HAP-1 (cell line): ENCODE data around the gene LDHAL6B.

Experiments used
- DNase-seq, 2 experiments: peaks; one replicate each; pipeline ENCODE4 v3.0.0-alpha.2; 2016 to 2020; ENCODE audit warnings: low spot score in 2 of 2
- H3K27me3 ChIP-seq: fragments of 250-450 bp; sonication (Bioruptor Pico); 2 replicates; pipeline ENCODE4 v1.5.1; 2020; ENCODE audit warnings: low read depth, mild to moderate bottlenecking, moderate library complexity
- H3K36me3 ChIP-seq: fragments of 250-450 bp; sonication (Bioruptor Pico); replicated peaks from 2 replicates; pipeline ENCODE4 v1.5.1; 2020; ENCODE audit warnings: mild to moderate bottlenecking
- H3K4me1 ChIP-seq: fragments of 250-450 bp; sonication (Bioruptor Pico); 2 replicates; pipeline ENCODE4 v1.5.1; 2020; ENCODE audit warnings: mild to moderate bottlenecking
- H3K4me3 ChIP-seq: fragments of 250-450 bp; sonication (Bioruptor Pico); 2 replicates; pipeline ENCODE4 v1.5.1; 2020; ENCODE audit warnings: mild to moderate bottlenecking, moderate library complexity
- H3K9me3 ChIP-seq: fragments of 250-450 bp; sonication (Bioruptor Pico); 2 replicates; pipeline ENCODE4 v1.5.1; 2020; ENCODE audit warnings: mild to moderate bottlenecking, moderate library complexity
- in situ Hi-C: fragments of 300-500 bp; cut with MboI; formaldehyde crosslinking; loops from 3 replicates; pipeline ENCODE4 v1.14.3; 2020; ENCODE audit warnings: low sequenced_read_pairs, inconsistent platforms, mixed read lengths

LDHAL6B gene

GRCh38 chr15:59171067-59171397 is 35.6 kb upstream of the LDHAL6B start:
- no peaks in the 10 kb centered on the region for H3K27me3 ChIP-seq
- in situ Hi-C loops: no loop called here
- DNase-seq: no peak
- H3K36me3 ChIP-seq: no peaks in the 10 kb centered on the region; the same call in 1 of the 2 replicates
- H3K4me3 ChIP-seq: no peak overlapping the region
- H3K4me1 ChIP-seq: peaks cover 10% of the 10 kb centered on the region
- H3K9me3 ChIP-seq: no peaks in the 10 kb centered on the region

- no peaks in the 10 kb centered on the region for H3K9me3 ChIP-seq
- H3K27me3 ChIP-seq: no peaks in the 10 kb centered on the region
- H3K4me1 ChIP-seq: peaks cover 10% of the 10 kb centered on the region
- no peaks in the 10 kb centered on the region; the same call in 1 of the 2 replicates for H3K36me3 ChIP-seq
- in situ Hi-C loops: no loop called here
- DNase-seq: no peak
- H3K4me3 ChIP-seq: no peak overlapping the region
Observed at GRCh38 chr15:59172289-59172901, 34.2 kb upstream of the LDHAL6B start.

GRCh38 chr15:59173194-59173593 is 33.4 kb upstream of the LDHAL6B start:
- Histone ChIP-seq H3K27me3 (no peaks in the 10 kb centered on the region), H3K4me3 (no peak overlapping the region), H3K9me3 (no peaks in the 10 kb centered on the region), H3K36me3 (no peaks in the 10 kb centered on the region; the same call in 1 of the 2 replicates), H3K4me1 (peaks cover 10% of the 10 kb centered on the region)
- DNase-seq: no peak
- in situ Hi-C loops: no loop called here

DNA sequence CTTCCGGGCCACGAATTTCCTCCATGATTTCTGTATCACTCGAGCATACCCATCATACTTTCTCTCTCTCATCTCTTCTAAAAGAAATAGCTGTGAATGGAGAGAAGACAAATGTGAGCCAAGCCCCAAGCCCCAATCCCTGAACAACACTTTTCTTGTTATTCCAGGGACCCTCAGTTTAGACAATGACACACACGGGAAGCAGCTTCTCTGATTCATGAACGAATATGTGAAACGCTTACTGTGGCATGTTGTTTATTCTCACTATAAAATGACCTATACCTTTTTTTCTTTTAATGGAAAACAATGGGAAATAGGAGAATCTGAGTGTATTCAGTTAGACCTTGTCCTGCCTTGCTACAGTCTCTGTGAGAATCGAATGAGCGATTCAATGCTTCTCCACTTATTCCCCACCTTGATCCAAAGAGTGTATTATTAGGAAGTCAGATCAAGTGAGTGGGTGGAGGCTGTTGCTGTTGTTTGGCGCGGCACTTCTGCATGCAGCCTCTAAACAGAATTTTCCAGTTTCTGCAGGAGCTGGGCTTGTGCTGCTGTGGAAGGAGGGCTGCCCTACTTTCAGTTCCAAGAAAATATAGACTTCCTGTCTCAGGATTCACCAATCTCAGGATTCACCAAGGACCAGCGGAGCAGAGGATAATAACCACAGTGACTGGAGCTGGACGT is 32.4 kb upstream of the LDHAL6B start:
- no peaks in the 10 kb centered on the region for H3K27me3 ChIP-seq
- H3K4me1 ChIP-seq: peaks cover 10% of the 10 kb centered on the region
- in situ Hi-C loops: no loop called here
- H3K9me3 ChIP-seq: no peaks in the 10 kb centered on the region
- H3K36me3 ChIP-seq: no peaks in the 10 kb centered on the region; the same call in 1 of the 2 replicates
- no peak for DNase-seq
- H3K4me3 ChIP-seq: no peak overlapping the region

DNA sequence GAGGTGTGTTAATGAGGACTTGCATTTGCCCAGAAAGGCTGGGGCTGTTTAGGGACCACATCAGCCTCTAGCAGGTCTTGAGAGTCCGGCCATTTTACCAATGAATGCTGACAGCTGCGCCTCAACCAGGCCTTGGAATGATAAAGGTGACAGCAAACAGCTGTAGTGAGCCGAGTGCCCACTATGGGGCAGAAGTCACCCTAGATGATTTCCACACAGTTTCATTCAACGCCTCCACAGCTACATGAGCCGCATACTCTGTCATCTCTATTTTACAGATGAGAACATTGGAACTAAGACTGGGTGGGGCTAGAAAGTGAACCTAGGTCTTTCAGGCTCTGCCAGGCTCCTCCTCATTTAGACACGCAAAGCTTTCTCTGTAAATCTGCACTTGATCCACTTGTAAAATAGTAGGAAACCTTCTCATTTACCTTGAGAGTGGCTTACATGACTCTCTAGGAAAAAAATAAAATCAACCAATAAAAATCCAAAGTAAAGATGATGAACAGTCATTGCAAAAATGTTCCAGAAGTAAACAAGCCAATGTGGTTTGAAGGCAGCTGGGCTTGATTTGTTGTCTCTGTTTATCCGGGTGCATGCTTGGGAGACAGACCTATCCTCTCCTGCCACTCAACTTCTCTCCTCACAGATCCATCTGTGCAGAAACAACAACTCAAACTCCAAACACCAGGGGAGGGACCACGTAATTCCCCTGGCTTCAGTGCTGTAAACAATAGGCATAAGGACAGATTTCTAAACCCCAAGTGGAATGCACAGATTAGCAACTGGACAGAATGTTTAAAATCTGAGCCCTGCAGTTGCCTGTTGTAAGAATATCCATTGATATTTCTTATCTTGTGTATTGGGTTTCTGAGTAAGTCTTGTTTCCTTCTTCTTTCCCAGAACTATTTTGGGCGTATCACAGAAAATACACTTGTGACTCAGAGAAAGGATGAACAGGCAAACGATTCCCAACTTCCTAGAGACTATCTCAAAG is 31.5 kb upstream of the LDHAL6B start:
- Histone ChIP-seq H3K9me3 (no peaks in the 10 kb centered on the region), H3K4me1 (peaks cover 10% of the 10 kb centered on the region), H3K4me3 (no peak overlapping the region), H3K36me3 (no peaks in the 10 kb centered on the region; the same call in 1 of the 2 replicates), H3K27me3 (no peaks in the 10 kb centered on the region)
- in situ Hi-C loops: loop anchor here (5.0 kb wide), 1 partner anchor 322 kb away; no protein-coding TSS in a partner anchor
- DNase-seq: peak; percentile 79 to 82

GRCh38 chr15:59176653-59177316 is 29.9 kb upstream of the LDHAL6B start:
- peaks cover 4% of the 10 kb centered on the region for H3K36me3 ChIP-seq
- H3K4me3 ChIP-seq: no peak overlapping the region
- no peak for DNase-seq
- in situ Hi-C loops: loop anchor here (5.0 kb wide), 1 partner anchor 321 kb away; no protein-coding TSS in a partner anchor
- H3K4me1 ChIP-seq: peaks cover 10% of the 10 kb centered on the region
- no peaks in the 10 kb centered on the region; the same call in 1 of the 2 replicates for H3K9me3 ChIP-seq
- H3K27me3 ChIP-seq: no peaks in the 10 kb centered on the region

DNA sequence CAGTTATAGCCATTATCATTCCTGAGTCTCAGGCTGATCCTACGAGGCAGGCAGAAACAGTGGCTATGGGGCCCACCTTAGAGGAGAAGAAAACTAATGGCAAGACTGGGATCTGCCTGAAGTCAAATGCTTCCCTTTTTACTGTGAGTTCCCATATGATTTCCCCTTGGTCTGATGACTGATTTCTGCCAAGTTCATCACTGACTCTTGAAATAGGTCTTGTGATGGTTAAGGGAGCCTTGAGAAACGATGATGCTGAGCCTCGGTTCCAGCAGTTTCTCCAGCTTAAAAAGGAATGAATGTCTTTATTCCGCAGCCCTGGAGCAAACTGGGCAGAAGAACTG is 29.4 kb upstream of the LDHAL6B start:
- no peaks in the 10 kb centered on the region for H3K27me3 ChIP-seq
- DNase-seq: no peak
- peaks cover 10% of the 10 kb centered on the region for H3K4me1 ChIP-seq
- in situ Hi-C loops: loop anchor here (5.0 kb wide), 1 partner anchor 320 kb away; no protein-coding TSS in a partner anchor
- H3K4me3 ChIP-seq: no peak overlapping the region
- no peaks in the 10 kb centered on the region; the same call in 1 of the 2 replicates for H3K9me3 ChIP-seq
- peaks cover 4% of the 10 kb centered on the region for H3K36me3 ChIP-seq

- no peak for DNase-seq
- Histone ChIP-seq H3K9me3 (no peaks in the 10 kb centered on the region; the same call in 1 of the 2 replicates), H3K27me3 (no peaks in the 10 kb centered on the region), H3K4me1 (peaks cover 10% of the 10 kb centered on the region), H3K4me3 (no peak overlapping the region), H3K36me3 (peaks cover 4% of the 10 kb centered on the region; the same call in 1 of the 2 replicates)
- in situ Hi-C loops: loop anchor here (5.0 kb wide), 1 partner anchor 319 kb away; no protein-coding TSS in a partner anchor
Observed at GRCh38 chr15:59178151-59178695, 28.4 kb upstream of the LDHAL6B start.

DNA sequence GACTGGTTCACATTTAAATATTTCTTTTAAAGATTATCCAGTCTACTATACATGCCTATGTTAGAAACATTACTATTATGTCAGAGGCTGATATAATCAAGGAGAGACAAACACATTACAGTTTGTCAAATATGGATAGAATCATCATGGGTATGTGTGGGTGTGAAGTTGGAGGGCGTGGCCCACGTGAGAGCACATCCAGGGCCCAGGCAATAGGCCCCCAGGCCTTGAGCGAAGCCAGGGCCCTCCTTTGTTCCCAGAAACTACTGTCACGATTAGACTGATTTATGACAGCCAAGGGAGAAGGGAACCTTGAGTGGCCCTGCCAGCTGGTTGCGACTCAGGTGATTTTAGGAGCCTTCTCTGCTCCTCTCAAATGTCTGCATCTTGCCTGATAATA is 26.9 kb upstream of the LDHAL6B start:
- Histone ChIP-seq H3K4me3 (no peak overlapping the region), H3K36me3 (peaks cover 4% of the 10 kb centered on the region; the same call in 1 of the 2 replicates), H3K9me3 (no peaks in the 10 kb centered on the region; the same call in 1 of the 2 replicates), H3K27me3 (no peaks in the 10 kb centered on the region), H3K4me1 (peaks cover 10% of the 10 kb centered on the region)
- no peak for DNase-seq
- in situ Hi-C loops: loop anchor here (5.0 kb wide), 1 partner anchor 318 kb away; no protein-coding TSS in a partner anchor

GRCh38 chr15:59180945-59181600 is 25.6 kb upstream of the LDHAL6B start:
- Histone ChIP-seq H3K36me3 (peaks cover 4% of the 10 kb centered on the region; the same call in 1 of the 2 replicates), H3K4me3 (no peak overlapping the region), H3K4me1 (no peaks in the 10 kb centered on the region), H3K27me3 (no peaks in the 10 kb centered on the region), H3K9me3 (no peaks in the 10 kb centered on the region; the same call in 1 of the 2 replicates)
- in situ Hi-C loops: no loop called here
- DNase-seq: no peak

GRCh38 chr15:59185725-59186124 is 20.9 kb upstream of the LDHAL6B start:
- no peaks in the 10 kb centered on the region; the same call in 1 of the 2 replicates for H3K9me3 ChIP-seq
- no peak for DNase-seq
- H3K36me3 ChIP-seq: peaks cover 12% of the 10 kb centered on the region
- in situ Hi-C loops: no loop called here
- H3K4me3 ChIP-seq: no peak overlapping the region
- H3K27me3 ChIP-seq: no peaks in the 10 kb centered on the region
- H3K4me1 ChIP-seq: no peaks in the 10 kb centered on the region

DNA sequence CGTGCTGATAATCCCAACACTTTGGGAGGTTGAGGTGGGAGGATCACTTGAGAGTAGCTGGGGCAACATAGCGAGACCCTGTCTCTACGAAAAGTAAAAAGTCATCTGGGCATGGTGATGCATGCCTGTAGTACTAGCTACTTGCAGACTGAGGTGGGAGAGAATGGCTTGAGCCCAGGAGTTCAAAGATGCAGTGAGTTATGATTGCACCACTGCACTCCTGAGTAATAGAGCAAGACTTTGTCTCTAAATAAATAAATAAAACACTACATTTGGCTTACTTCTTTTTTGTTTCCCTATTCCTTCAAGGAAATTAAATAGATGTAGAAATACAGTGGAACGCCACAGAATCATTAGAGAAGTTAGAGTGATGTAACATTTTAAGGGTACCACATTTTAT is 20.1 kb upstream of the LDHAL6B start:
- no peak for DNase-seq
- Histone ChIP-seq H3K4me1 (no peaks in the 10 kb centered on the region), H3K27me3 (no peaks in the 10 kb centered on the region), H3K4me3 (no peak overlapping the region), H3K36me3 (peaks cover 9% of the 10 kb centered on the region), H3K9me3 (no peaks in the 10 kb centered on the region; the same call in 1 of the 2 replicates)
- in situ Hi-C loops: no loop called here
